Left kidney (tissue), 2 donors: Measurements from ENCODE around the gene AFMID. TPM values are rescaled to one million over a fixed set of nuclear protein-coding genes. Genes with fewer than 3 reads are reported as not detected.
"Not testable (repeated sequence)": the region's sequence is repeated elsewhere in the genome, so short reads cannot be mapped to it uniquely, and the experiment has no call there.

Experiments used
- DNase-seq: peaks from one replicate; pipeline ENCODE4 v3.0.0-alpha.2; 2013
- polyA plus RNA-seq: library from polyadenylated mRNA; unstranded; fragments of 120-200 nt; gene quantifications from one replicate; pipeline ENCODE4 v1.2.1, GENCODE V29; 2013; ENCODE audit not compliant: insufficient read length

The AFMID gene
- polyA plus RNA-seq, 1 donor: 73.2 TPM

DNA sequence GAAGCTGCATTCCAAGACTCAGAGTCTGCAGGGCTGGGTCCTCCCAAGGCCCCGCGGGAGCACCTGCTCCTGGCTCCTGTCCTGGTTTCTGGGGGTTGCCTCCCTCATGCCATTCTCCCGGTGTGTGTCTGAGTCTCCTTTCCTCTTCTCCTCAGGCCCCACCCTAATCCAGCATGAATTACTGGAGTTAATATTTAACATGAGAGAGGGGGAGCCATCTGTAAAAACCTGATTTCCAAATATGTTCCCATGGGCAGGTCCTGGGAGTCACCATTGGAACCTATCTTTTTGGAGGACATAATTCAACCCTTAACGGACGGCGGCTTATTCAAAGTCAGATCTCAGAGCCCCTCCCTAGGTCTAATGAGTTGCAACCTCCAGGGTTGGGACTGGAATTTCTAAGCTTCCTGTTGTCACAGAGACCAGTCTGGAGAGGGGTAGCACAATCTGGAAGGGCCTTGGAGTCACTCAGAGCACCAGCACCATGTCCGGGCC, 35.6 kb upstream of the AFMID start:
- DNase-seq: no peak

DNA sequence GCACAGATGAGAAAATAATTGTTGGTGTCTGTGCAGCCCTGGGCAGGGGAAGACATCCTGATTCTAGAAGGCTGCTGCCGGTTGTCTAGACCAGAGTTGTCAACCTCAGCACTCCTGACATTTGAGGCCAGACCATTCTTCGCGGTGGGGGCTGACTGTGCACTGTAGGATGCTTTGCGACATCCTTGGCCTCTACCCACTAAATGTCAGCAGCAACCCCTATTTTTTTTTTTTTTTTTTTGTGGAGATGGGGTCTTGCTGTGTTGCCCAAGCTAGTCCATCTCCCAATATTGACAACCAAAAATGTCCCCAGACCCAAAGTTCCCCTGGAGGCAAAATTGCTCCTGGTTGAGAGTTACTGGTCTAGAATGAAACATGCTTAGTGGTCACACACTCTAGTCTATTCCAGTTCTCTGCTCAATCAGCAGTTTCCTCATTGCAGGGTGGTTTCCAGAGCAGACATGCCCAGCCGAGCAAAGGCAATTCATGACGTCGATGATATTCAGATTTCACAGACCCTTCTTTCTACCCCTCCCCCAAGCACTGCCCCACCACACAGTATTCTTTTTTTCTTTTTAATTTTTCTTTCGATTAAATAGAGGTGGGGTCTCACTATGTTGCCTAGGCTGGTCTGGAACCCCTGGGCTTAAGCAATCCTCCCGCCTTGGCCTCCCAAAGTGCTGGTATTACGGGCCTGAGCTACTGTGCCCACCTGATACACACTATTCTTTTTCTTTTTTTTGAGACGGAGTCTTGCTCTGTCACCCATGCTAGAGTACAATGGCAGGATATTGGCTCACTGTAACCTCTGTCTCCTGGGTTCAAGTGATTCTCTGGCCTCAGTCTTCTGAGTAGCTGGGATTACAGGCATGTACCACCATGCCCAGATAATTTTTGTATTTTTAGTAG, 32.0 kb upstream of the AFMID start:
- no peak for DNase-seq

DNA sequence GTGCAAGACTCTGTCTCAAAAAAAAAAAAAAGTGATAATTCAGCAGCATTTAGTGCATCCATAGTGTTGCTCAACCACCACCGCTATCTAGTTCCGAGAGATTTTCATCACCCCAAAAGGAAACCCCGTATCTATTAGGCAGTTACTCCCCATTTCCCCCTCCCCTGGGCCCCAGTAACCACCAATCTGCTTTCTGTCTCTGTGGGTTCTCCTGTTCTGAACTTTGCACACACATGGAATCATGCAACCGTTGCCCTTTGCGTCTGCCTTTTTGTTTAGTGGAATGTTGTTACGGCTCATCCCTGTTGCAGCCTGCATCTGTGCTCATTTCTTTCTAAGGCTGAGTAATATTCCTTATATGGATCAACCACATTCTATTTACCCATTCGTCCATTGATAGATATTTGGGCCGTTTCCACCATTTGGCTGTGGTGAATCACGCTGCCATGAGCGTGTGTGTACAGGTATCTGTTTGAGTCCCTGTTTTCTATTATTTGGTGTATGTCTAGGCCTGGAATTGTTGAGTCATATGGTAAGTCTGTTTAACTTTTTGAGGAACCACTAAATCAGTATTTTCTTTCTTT, 27.5 kb upstream of the AFMID start:
- DNase-seq: no peak

DNA sequence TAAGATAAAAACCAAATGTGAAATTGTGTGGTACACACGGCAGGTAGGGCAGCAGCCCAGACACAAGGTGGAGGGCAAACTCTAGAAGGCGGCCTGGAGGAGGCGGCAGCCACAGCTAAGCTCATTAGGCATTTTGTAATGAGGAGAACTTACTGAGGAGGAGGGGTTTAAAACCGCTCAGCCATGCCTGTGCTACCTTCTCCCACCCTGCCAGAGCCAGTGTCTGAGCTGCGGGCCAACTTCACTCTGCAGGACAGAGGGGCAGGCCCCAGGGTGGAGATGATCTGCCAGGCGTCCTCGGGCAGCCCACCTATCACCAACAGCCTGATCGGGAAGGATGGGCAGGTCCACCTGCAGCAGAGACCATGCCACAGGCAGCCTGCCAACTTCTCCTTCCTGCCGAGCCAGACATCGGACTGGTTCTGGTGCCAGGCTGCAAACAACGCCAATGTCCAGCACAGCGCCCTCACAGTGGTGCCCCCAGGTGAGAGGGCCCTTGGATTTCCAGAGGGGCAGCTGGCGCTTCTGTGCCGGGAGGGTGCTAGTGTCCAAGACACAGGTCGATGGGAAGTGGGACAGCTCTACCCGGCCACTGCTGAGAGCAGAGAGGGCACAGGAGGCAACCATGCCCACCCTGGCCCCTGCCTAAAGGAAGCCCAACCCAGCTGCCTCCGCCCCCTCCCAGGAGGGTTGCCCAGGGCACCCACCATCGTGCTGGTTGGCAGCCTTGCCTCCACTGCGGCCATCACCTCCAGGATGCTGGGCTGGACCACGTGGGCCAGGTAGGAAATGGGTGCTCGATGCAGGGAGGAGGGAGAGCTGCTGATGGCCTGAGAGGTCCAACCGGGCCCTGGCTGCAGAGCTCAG, 23.0 kb upstream of the AFMID start:
- DNase-seq: no peak

DNA sequence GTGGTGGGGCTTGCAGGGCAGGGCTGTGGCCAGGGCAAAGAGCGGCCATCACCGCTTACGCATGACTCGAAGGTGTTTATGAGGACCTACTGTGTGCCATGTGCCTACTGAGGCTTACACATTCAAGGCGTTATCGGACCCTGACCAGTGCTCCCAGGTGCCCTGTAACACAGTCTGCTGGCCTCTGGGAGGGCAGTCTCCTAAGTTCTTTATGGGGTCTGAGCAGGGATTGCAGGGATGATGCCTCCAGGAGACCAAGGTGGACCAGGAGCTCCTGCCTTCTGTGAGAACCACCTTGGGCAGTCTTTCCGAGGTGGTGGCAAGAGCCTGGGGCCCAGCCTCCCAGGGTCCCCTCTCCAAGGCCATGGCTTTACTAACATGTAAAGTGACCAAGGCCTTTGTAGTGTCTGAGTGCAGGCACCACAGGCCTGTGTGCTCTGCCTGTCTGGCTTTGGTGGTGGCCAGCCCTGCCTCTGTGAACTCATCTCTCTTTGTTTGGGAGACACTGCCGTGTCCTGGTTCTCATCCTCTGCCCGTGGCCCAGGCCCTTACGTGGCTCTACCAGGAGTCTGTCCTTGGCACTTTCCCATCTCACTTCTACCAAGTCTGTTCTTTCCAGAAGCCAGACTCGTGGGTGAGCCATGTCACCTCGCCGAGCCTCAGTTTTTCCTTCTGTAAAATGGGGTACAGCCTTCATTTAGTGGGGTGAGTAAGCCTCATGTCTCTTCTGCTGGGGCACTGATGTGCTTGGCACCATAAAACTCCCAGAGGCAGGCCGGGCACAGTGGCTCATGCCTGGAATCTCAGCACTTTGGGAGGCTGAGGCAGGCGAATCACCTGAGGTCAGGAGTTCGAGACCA, 22.2 kb upstream of the AFMID start:
- DNase-seq: no peak

DNA sequence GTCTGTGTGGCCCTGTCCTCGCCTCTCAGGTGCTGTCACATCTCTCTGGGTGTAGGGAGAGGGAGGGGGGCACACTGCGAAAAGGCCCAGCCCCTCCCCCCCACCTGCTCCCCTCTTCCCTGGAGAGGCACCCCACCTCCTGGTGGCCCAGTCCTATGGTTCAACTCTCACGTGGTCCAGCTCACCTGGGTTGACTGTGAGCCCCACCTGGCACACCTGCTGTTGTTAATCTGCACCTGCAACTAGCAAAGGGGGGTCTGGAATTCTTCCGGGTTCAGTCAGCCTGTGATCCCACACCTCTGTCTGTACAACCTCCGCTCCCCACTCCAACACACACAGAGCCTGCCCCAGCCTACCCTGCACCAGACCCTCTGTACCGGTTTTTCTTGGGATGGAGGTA, 20.7 kb upstream of the AFMID start:
- DNase-seq: no peak

DNA sequence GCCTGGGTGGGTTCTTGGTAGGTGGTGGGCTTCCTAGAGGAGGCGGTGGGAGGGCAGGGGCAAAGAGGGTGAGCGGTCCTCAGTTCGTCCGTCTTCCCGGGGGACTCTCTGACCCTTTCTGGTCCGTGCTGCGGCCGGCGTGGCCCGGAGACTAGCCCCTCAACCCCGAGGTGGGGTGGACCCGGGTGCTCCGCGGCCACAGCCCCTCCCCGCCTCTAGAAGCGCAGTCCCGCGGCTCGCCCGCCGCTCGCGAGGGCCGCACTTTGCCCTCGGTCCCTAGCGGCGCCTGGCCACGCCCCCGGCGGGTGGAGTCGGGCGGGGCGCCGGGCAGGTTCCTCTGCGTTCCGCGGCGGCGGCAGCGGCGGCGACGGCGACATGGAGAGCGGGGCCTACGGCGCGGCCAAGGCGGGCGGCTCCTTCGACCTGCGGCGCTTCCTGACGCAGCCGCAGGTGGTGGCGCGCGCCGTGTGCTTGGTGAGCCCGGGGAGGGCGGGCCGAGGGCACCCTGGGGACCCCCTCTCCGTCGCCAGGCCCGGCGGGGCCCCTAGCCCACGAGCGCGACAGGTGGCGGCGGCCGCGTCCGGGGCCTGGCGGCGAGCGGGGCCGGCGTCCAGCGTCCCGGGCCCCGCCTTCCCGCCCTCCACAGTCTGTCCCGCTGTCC, 18.8 kb upstream of the AFMID start, which contains the start of gene SYNGR2:
TSS of gene SYNGR2 (plus strand) at position 340 of the 661 bp plus-strand sequence. CDS start at position 376, 36 bp downstream.
- DNase-seq: peak; percentile 77

DNA sequence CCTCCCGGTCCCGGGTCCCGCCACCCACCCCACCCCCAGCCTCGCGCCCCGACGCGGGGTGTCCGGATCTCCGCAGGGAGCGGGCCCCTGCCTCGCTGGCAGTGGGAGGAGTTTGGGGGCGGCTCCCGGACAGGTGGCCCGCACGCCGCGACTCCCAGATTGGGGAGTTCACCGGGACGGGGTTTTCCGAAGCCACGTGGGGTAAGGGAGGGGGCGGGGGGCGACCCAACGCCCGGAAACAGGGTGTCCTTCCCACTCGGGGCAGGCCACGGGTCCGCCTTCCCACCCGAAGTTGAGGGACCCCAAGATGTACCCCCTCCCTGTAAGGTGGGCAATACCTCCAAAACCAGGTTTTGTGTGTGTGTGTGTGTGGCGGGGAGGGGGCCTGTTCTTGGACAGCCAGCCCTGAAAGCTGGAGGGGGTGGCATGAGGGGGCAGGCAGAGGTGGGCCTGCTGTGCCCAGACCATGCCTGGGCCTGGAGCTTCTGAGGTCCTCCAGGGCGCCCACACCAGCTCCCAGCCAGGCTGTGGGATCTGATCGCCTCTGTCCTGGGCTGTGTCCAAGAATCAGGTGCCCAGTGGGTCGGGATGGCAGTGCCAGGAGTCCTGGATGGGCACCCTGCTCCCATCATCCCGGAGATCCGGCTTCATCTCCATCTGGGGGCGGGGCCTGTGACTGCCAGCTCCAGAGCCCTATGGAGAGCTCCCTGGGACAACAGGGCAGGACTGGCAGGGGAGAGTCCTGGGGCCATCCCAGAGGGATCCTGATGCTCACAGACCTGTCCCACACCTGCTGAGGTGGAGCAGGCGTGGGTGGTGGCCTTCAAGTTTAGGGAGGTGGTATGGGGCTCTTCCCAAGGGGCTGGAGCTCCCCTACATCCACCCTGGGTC, 18.0 kb upstream of the AFMID start:
- DNase-seq: no peak

DNA sequence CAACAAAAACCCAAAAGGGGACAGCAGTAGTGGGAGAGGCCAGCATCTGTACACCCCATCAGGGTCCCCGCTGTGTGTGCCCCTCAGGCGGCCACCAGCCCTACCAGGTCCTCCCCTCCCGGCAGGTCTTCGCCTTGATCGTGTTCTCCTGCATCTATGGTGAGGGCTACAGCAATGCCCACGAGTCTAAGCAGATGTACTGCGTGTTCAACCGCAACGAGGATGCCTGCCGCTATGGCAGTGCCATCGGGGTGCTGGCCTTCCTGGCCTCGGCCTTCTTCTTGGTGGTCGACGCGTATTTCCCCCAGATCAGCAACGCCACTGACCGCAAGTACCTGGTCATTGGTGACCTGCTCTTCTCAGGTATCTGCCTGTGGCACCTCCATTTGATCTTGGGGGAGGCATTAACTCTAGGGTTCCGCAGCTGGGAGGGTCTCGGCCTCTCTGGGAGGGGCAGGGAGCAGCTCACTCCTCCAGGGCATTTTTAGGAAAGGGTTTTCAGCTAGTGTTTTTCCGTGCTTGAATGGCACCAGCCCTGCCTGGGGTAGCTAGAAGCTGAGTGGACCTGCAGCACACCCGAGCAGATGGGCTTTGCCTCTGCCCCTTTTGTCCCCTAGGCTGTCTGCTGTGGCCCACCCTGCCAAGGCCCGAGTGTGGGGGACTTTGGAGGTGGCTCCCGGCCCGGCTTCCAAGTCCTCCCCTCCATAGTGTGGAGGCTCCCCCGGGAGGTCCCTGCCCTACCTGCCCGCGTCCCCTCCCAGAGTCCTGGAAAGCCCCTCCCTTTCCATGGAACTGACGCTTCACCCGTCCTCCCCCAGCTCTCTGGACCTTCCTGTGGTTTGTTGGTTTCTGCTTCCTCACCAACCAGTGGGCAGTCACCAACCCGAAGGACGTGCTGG, 16.2 kb upstream of the AFMID start:
- no peak for DNase-seq

DNA sequence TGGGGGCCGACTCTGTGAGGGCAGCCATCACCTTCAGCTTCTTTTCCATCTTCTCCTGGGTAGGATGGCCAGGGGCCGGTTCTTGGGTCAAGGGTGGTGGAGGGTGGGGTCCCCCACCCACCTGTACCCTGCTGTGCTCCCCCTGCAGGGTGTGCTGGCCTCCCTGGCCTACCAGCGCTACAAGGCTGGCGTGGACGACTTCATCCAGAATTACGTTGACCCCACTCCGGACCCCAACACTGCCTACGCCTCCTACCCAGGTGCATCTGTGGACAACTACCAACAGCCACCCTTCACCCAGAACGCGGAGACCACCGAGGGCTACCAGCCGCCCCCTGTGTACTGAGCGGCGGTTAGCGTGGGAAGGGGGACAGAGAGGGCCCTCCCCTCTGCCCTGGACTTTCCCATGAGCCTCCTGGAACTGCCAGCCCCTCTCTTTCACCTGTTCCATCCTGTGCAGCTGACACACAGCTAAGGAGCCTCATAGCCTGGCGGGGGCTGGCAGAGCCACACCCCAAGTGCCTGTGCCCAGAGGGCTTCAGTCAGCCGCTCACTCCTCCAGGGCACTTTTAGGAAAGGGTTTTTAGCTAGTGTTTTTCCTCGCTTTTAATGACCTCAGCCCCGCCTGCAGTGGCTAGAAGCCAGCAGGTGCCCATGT, 15.4 kb upstream of the AFMID start:
- DNase-seq: not testable (repeated sequence)

DNA sequence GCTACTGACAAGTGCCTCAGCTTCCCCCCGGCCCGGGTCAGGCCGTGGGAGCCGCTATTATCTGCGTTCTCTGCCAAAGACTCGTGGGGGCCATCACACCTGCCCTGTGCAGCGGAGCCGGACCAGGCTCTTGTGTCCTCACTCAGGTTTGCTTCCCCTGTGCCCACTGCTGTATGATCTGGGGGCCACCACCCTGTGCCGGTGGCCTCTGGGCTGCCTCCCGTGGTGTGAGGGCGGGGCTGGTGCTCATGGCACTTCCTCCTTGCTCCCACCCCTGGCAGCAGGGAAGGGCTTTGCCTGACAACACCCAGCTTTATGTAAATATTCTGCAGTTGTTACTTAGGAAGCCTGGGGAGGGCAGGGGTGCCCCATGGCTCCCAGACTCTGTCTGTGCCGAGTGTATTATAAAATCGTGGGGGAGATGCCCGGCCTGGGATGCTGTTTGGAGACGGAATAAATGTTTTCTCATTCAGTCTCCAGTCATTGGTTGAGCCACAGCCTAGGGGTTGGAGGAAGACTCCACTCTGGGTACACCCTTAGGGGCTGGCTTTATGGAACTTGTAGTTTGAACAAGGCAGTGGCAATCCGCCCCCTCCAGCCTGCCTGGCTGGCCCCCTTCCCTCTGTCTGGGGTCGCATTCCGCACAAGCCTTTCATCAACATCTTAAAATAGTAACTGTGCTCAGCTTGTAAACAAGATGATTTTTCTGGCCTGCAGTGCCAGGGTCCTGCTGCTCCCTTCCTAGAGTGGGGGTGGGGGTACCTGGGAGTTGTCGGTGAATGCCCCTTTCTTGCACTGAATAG, 14.7 kb upstream of the AFMID start:
- DNase-seq: no peak

DNA sequence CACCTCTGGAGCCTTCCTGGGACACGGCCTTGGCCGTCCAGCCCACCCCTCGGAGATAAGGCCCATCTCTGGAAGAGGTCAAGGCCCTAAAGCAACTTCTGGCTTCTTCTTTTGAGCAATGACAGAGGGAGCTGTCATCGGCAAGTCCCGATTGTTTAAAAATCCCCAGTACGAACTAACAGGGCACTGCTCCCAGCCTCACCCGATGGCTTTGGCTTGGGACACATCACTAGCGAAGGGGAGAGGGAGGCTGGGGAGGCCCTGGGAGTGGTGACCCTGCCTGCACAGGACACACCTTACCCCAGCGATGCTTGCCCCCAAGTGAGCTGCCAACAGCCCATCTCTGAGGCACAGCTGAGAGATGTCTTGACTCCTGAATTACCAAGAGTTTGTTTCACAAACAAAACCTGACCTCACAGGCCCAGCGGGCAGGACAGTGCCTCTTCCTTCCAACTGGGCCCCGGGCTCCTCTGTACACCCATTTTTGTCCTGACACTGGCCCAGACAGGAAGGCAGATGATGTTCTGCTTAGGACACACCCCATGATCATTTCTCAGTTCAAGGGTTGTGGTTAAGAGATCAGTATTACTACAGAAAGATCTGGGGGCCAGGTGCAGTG, 14.0 kb upstream of the AFMID start:
- no peak for DNase-seq

DNA sequence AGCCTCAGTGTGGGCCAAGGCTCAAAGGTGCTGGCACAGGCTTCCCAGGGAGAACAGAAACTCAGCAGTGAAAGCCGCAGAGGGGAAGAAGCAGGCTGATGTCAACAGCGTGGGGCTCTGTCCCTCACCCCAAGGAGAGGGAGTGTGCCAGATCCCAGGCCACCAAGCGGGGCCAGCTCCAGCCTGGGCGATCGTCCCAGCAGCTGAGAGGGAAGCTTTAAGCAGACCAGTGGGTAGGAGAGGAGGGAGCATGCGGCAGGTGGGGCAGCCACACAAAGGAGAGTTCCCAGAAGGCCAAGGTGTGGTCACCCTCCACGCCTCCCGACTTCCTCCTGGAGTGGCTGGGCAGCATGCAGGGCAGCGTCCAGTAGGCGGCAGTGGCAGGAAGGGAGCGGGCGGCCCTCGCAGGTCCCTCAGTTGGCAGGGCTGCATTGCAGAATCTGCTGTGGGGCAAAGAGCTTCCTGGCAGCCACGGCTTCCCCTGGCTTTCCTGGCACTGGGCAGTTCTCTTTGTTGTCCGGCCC, 12.8 kb upstream of the AFMID start:
- no peak for DNase-seq

DNA sequence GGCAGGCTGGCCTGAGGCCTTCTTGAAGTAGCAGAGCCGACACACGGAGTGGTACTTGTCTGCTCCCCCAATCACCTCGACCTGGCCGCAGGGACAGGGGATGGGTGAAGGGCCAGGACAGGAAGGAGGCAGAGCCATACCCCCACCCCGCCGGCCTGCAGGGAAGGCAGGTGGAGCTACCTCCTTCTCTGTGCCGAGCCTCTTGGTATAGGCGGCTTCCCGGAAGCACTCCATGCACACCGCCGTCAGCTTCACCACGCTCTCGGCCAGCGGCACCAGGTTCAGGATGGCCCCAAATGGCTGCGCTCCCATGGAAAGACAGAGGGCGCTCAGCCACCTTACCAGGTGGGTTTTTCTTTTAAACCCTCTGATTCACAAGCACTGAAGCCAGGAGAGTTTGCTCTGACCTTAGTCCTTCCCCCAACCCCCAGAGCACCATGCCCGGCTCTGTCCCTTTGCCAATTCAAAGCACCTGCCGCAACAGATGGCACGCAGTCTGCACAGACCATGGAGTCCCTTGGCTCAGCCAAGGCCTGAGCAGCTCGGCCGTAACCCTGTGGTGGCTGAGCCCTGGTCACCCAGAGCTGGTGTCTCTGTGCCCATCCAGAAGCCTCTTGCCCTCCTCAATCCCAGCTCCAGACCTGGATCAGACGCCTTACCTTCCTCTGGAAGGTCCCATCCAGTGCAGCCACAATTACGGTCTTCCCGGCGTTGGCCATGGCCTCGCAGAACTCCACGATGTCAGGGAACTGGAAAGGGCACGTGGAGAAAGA, 12.1 kb upstream of the AFMID start:
- DNase-seq: no peak

DNA sequence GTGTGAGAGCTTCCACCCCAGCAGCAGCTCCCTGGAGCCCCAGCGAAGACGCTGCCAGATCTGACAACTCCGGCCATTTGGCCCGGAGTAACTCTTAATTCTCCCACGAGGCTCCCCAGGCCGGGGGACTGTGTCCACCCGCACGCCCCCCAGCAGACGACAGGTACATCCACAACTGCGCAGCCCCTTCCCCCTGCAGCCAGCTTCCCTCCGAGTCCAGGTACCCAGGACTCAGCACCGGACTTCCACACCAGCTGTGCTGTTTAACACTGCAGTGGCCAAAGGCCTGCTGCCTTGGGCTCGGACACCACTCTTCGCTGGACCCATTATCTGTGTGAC, 11.6 kb upstream of the AFMID start:
- DNase-seq: no peak

DNA sequence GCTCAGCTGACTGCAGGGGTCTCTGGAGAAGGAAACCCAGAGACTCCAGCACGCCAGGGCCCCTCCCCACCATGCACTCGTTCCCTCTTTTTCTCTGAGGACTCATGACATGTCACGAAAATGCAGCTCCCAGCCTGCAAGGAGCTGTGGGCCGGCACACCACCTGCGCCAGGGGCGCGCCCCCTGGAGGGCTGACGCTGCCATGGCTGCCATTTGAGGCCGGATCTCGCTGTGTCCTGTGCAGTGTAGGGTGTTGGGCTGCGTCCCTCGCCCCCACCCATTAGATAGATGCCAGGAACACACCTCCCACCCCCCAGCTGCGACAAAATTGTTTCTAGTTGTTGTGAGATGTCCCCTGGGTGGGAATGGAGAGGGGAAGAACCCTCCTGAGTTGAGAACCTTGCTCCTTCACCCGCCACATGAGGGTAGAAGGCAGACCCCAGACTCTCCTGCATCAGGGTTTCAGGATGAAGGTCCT, 10.6 kb upstream of the AFMID start:
- no peak for DNase-seq
